ENCODE data around the gene ALOX15. TPM values are rescaled to one million over a fixed set of nuclear protein-coding genes. Genes with fewer than 3 reads are reported as not detected.

ALOX15 gene
- total RNA-seq, 1 donor from 2014 or later: 1.7 TPM

GRCh38 chr17:4672055-4672630 lies 30.7 kb upstream of the ALOX15 start:
- Histone ChIP-seq H3K27me3 (no peaks in the 10 kb centered on the region), H3K4me1 (no peaks in the 10 kb centered on the region), H3K4me3 (no peak overlapping the region), H3K27ac (no peak overlapping the region), H3K36me3 (peaks cover 48% of the 10 kb centered on the region), H3K9me3 (no peaks in the 10 kb centered on the region)
- intact Hi-C loops (cut with DNase I): no loop called here
- ATAC-seq (no peak), DNase-seq (no peak)
- TF ChIP-seq CTCF (IDR thresholded peaks at IDR 0.05): no peak

- Histone ChIP-seq H3K9me3 (no peaks in the 10 kb centered on the region), H3K4me3 (no peak overlapping the region), H3K36me3 (peaks cover 13% of the 10 kb centered on the region), H3K27ac (no peak overlapping the region), H3K4me1 (no peaks in the 10 kb centered on the region), H3K27me3 (peaks cover 15% of the 10 kb centered on the region)
- no peak for DNase-seq
- no peak for TF ChIP-seq CTCF (IDR thresholded peaks at IDR 0.05)
- intact Hi-C loops (cut with DNase I): no loop called here
- no peak for ATAC-seq
Observed at GRCh38 chr17:4667166-4667565, 25.7 kb upstream of the ALOX15 start.

GRCh38 chr17:4666296-4666695 lies 24.8 kb upstream of the ALOX15 start:
- intact Hi-C loops (cut with DNase I): no loop called here
- no peaks in the 10 kb centered on the region for H3K9me3 ChIP-seq
- ATAC-seq (no peak), DNase-seq (no peak)
- peaks cover 5% of the 10 kb centered on the region for H3K36me3 ChIP-seq
- no peak for TF ChIP-seq CTCF (IDR thresholded peaks at IDR 0.05)
- H3K4me1 ChIP-seq: no peaks in the 10 kb centered on the region
- no peak overlapping the region for H3K27ac ChIP-seq
- peaks cover 15% of the 10 kb centered on the region for H3K27me3 ChIP-seq
- no peak overlapping the region for H3K4me3 ChIP-seq

DNA sequence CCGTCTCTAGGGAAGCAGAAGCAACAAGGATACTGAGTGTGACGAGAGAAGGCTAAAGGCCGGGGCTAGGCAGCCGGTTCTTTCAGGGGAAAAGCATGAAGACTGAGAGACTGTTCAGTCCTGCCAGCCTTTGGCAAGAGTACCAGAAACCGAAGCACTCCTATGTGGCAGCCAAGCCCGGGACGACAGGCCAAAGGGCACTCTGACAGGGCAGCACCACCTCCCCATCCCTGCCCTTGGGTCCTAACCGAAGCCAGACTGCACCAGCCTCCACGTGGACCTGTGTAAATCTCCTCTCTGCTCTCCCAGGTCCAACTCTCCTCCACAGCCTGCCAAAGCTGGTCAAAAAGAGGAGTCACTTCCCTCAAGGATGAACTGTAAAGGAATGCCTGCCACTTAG lies 23.5 kb upstream of the ALOX15 start:
- DNase-seq (no peak), ATAC-seq (no peak)
- H3K9me3 ChIP-seq: no peaks in the 10 kb centered on the region
- H3K27ac ChIP-seq: no peak overlapping the region
- no peaks in the 10 kb centered on the region for H3K4me1 ChIP-seq
- no peak overlapping the region for H3K4me3 ChIP-seq
- TF ChIP-seq CTCF (IDR thresholded peaks at IDR 0.05): no peak
- no peaks in the 10 kb centered on the region for H3K36me3 ChIP-seq
- intact Hi-C loops (cut with DNase I): no loop called here
- peaks cover 15% of the 10 kb centered on the region for H3K27me3 ChIP-seq

DNA sequence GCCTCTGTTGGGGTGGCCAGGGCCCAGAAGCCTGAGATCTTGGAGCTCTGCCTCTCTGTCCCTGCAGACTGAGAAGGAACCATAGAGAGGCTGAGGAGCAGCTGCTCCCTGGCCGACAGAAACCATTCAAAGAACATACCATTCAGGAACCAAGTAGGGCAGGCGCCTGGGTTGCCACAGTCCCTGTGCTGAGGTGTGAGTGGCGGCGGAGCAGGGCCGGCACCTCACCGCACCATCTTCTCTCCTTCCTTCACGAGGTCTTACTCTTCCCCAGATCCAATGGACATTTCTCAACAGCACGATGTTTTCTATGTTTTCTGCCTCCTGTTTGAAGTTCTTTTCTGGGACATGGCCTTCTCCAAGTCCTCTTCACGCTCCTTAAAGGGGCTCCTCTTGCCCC lies 22.8 kb upstream of the ALOX15 start:
- H3K4me1 ChIP-seq: no peaks in the 10 kb centered on the region
- ATAC-seq: no peak
- intact Hi-C loops (cut with DNase I): no loop called here
- H3K27me3 ChIP-seq: peaks cover 15% of the 10 kb centered on the region
- no peaks in the 10 kb centered on the region for H3K9me3 ChIP-seq
- TF ChIP-seq CTCF (IDR thresholded peaks at IDR 0.05): no peak
- H3K36me3 ChIP-seq: no peaks in the 10 kb centered on the region
- no peak for DNase-seq
- no peak overlapping the region for H3K4me3 ChIP-seq
- no peak overlapping the region for H3K27ac ChIP-seq

GRCh38 chr17:4663711-4664110 lies 22.2 kb upstream of the ALOX15 start:
- intact Hi-C loops (cut with DNase I): no loop called here
- ATAC-seq: no peak
- H3K4me3 ChIP-seq: no peak overlapping the region
- no peak overlapping the region for H3K27ac ChIP-seq
- no peaks in the 10 kb centered on the region for H3K9me3 ChIP-seq
- DNase-seq: no peak
- H3K27me3 ChIP-seq: peaks cover 15% of the 10 kb centered on the region
- H3K36me3 ChIP-seq: no peaks in the 10 kb centered on the region
- H3K4me1 ChIP-seq: no peaks in the 10 kb centered on the region
- no peak for TF ChIP-seq CTCF (IDR thresholded peaks at IDR 0.05)

Data from upper lobe of right lung (tissue), 1 donor.